Testis (tissue), 3 donors: ENCODE data around the gene COL15A1. TPM values are rescaled to one million over a fixed set of nuclear protein-coding genes. Genes with fewer than 3 reads are reported as not detected.

ENCODE experiments used
- DNase-seq: peaks from one replicate; pipeline ENCODE4 v3.0.0-alpha.2; 2019
- H3K27ac ChIP-seq, 2 donors: fragments of 200-600 bp; sonication (generic); one replicate each; pipeline ENCODE4 v1.5.1; 2019
- H3K27me3 ChIP-seq: fragments of 200-600 bp; sonication (generic); one replicate; pipeline ENCODE4 v1.5.1; 2019
- H3K36me3 ChIP-seq: fragments of 200-600 bp; sonication (generic); one replicate; pipeline ENCODE4 v1.5.1; 2017; ENCODE audit warnings: low read depth; ENCODE audit errors: missing control alignments
- H3K4me1 ChIP-seq: fragments of 200-600 bp; sonication (generic); one replicate; pipeline ENCODE4 v1.5.1; 2019
- H3K4me3 ChIP-seq, 2 donors: fragments of 200-600 bp; sonication (generic); one replicate each; pipeline ENCODE4 v1.5.1; 2017 to 2019
- H3K9me3 ChIP-seq: fragments of 200-600 bp; sonication (generic); one replicate; pipeline ENCODE4 v1.5.1; 2017
- CTCF ChIP-seq, 3 experiments: fragments of 450-650 bp in 2 of 3; fragments of 200-600 bp in 1 of 3; sonication (generic) in 1 of 3; IDR thresholded peaks; one replicate each; pipeline ENCODE4 v1.5.1; 2016 to 2019; ENCODE audit warnings: antibody characterized with exemption in 3 of 3, mild to moderate bottlenecking in 2 of 3, moderate library complexity in 1 of 3
- POLR2A ChIP-seq: fragments of 450-650 bp; IDR thresholded peaks from one replicate; pipeline ENCODE4 v1.6.1; 2017; ENCODE audit warnings: antibody characterized with exemption, mild to moderate bottlenecking, moderate library complexity
- WGBS, 2 donors: methylation state at CpG; one replicate each; pipeline ENCODE4 v1.1.5; 2018; 5-methylcytosine and 5-hydroxymethylcytosine counted together
- intact Hi-C: fragments of 100-400 bp; cut with DNase I; formaldehyde crosslinking; loops from one replicate; pipeline ENCODE4 v1.15.1; 2023; ENCODE audit warnings: low total_unique reads
- polyA plus RNA-seq: library from polyadenylated mRNA; stranded (reverse); fragments of 350-450 nt; fragmentation: Illumina TruSeq; extraction: RNeasy Lipid Tissue Mini Kit (QIAGEN cat#74804); gene quantifications from one replicate; pipeline ENCODE4 v1.2.3, GENCODE V29; 2014; ENCODE audit warnings: low read depth, low replicate concordance; ENCODE audit not compliant: insufficient read depth
- total RNA-seq, 2 donors: library from RNA; depleted of rRNA; stranded (reverse); fragments of >200 nt; gene quantifications; one replicate each; pipeline ENCODE4 v1.2.3, GENCODE V29; 2016

The COL15A1 gene
- total and polyA plus RNA-seq, 3 donors from 2014 or later, result 37.2 to 55.5 (median 49.4) TPM

GRCh38 chr9:98958271-98958984 is 14.7 kb downstream of the COL15A1 start:
- Histone ChIP-seq H3K27me3 (no peaks in the 10 kb centered on the region), H3K36me3 (no peaks in the 10 kb centered on the region), H3K4me3 (no peak overlapping the region), H3K27ac (peak overlapping the region in 1 of 2 donors; percentile 64), H3K4me1 (peaks cover 17% of the 10 kb centered on the region), H3K9me3 (no peaks in the 10 kb centered on the region)
- WGBS, 2 donors, result 51 to 63% methylated on average over 10 of the region's 10 CpGs
- no peak for DNase-seq
- TF ChIP-seq POLR2A (no peak), CTCF (IDR thresholded peaks at IDR 0.05) (no peak)
- intact Hi-C loops, result no loop called here

GRCh38 chr9:98960409-98960808 is 16.7 kb downstream of the COL15A1 start:
- no peak for DNase-seq
- H3K4me3 ChIP-seq, result no peak overlapping the region
- peaks cover 30% of the 10 kb centered on the region for H3K4me1 ChIP-seq
- intact Hi-C loops, result no loop called here
- TF ChIP-seq CTCF (IDR thresholded peaks at IDR 0.05), result no peak
- TF ChIP-seq POLR2A, result no peak
- 64 to 67% methylated on average over 3 of the region's 3 CpGs for WGBS, 2 donors
- peak overlapping the region in 1 of 2 donors; percentile 78 for H3K27ac ChIP-seq
- H3K27me3 ChIP-seq, result no peaks in the 10 kb centered on the region
- no peaks in the 10 kb centered on the region for H3K36me3 ChIP-seq
- H3K9me3 ChIP-seq, result no peaks in the 10 kb centered on the region

- DNase-seq, result no peak
Measured at GRCh38 chr9:98961513-98962180, 17.9 kb downstream of the COL15A1 start.

GRCh38 chr9:98962181-98962560 is 18.5 kb downstream of the COL15A1 start:
- Histone ChIP-seq H3K27ac (peak overlapping the region in 1 of 2 donors; percentile 78), H3K36me3 (no peaks in the 10 kb centered on the region), H3K9me3 (no peaks in the 10 kb centered on the region), H3K4me1 (peaks cover 34% of the 10 kb centered on the region), H3K4me3 (no peak overlapping the region), H3K27me3 (no peaks in the 10 kb centered on the region)
- DNase-seq, result no peak
- WGBS, 2 donors, result 51% methylated on average over 7 of the region's 7 CpGs
- TF ChIP-seq POLR2A, result no peak
- intact Hi-C loops, result no loop called here

More at GRCh38 chr9:98961513-98962180, 17.9 kb downstream of the COL15A1 start:
- H3K4me3 ChIP-seq, result no peak overlapping the region
- intact Hi-C loops, result no loop called here
- WGBS, 2 donors, result 60 to 61% methylated on average over 12 to 16 of the region's 16 CpGs
- no peaks in the 10 kb centered on the region for H3K9me3 ChIP-seq
- H3K27ac ChIP-seq, result peak overlapping the region in 1 of 2 donors; percentile 78
- peaks cover 33% of the 10 kb centered on the region for H3K4me1 ChIP-seq
- no peak for TF ChIP-seq CTCF (IDR thresholded peaks at IDR 0.05)
- TF ChIP-seq POLR2A, result no peak
- no peaks in the 10 kb centered on the region for H3K27me3 ChIP-seq
- H3K36me3 ChIP-seq, result no peaks in the 10 kb centered on the region

GRCh38 chr9:98962861-98963260 is 19.2 kb downstream of the COL15A1 start:
- 46 to 78% methylated on average over 5 of the region's 5 CpGs for WGBS, 2 donors
- Histone ChIP-seq H3K4me1 (peaks cover 39% of the 10 kb centered on the region), H3K4me3 (no peak overlapping the region), H3K9me3 (no peaks in the 10 kb centered on the region), H3K27ac (no peak overlapping the region), H3K27me3 (no peaks in the 10 kb centered on the region), H3K36me3 (no peaks in the 10 kb centered on the region)
- DNase-seq, result no peak
- intact Hi-C loops, result no loop called here
- TF ChIP-seq CTCF (IDR thresholded peaks at IDR 0.05) (no peak), POLR2A (no peak)
